H1 (cell line): ENCODE measurements around the gene PNMA8B. TPM values are rescaled to one million over a fixed set of nuclear protein-coding genes. Genes with fewer than 3 reads are reported as not detected.

ENCODE experiments used
- CTCF ChIA-PET: fragments of 300-600 bp; sonication (Branson Sonifier 250); formaldehyde crosslinking; loops from one replicate; lab custom pipeline; 2021; ENCODE audit not compliant: partially characterized antibody; lab: Charles Lee
- POLR2A ChIA-PET: fragments of 300-600 bp; sonication (Branson Sonifier 250); formaldehyde crosslinking; loops from one replicate; lab custom pipeline; 2021; ENCODE audit warnings: inconsistent platforms; ENCODE audit not compliant: partially characterized antibody; lab: Charles Lee
- DNase-seq, 2 experiments: peaks; one replicate each; pipeline versions ENCODE4 v3.0.0 to v3.0.0-alpha.2; 2010 to 2022; ENCODE audit warnings: low spot score in 2 of 2, low read depth in 1 of 2, mixed read lengths in 1 of 2
- FAIRE-seq: peaks from 2 replicates; lab custom pipeline; 2011; peaks lifted over from hg19 to GRCh38; lab: Jason Lieb, UNC
- H2AFZ ChIP-seq: 2 replicates; pipeline ENCODE4 v1.8.1; 2012; ENCODE audit warnings: low read length, inconsistent platforms
- H2AK5ac ChIP-seq: 2 replicates; pipeline ENCODE4 v1.6.1; 2013; ENCODE audit warnings: low read depth, low read length
- H2BK120ac ChIP-seq: replicated peaks from 2 replicates; pipeline ENCODE3; 2013; ENCODE audit warnings: low read depth, low read length, inconsistent platforms
- H2BK12ac ChIP-seq: 2 replicates; pipeline ENCODE4 v1.6.1; 2013; ENCODE audit warnings: low read depth, low read length
- H2BK15ac ChIP-seq: 2 replicates; pipeline ENCODE4 v1.6.1; 2013; ENCODE audit warnings: low read length
- H2BK20ac ChIP-seq: 2 replicates; pipeline ENCODE4 v1.6.1; 2013; ENCODE audit warnings: low read length
- H2BK5ac ChIP-seq: 2 replicates; pipeline ENCODE4 v1.6.1; 2013; ENCODE audit warnings: low read depth, low read length
- H3K14ac ChIP-seq: 2 replicates; pipeline ENCODE4 v1.6.1; 2013; ENCODE audit warnings: inconsistent platforms; ENCODE audit not compliant: insufficient read length
- H3K18ac ChIP-seq: 2 replicates; pipeline ENCODE4 v1.6.1; 2013; ENCODE audit warnings: low read length; ENCODE audit errors: extremely low read depth
- H3K23ac ChIP-seq: 2 replicates; pipeline ENCODE4 v1.6.1; 2013; ENCODE audit warnings: inconsistent platforms; ENCODE audit not compliant: insufficient read length
- H3K23me2 ChIP-seq: 2 replicates; pipeline ENCODE4 v1.6.1; 2013; ENCODE audit warnings: low read depth, low read length
- H3K27ac ChIP-seq: 2 replicates; pipeline ENCODE4 v1.6.1; 2011; ENCODE audit warnings: low read depth, low read length, inconsistent platforms
- H3K27me3 ChIP-seq, 4 experiments: replicated peaks in 1 of 4; 1 replicate in 1 of 4; 2 replicates in 3 of 4; pipeline versions ENCODE4 v1.6.1 to v1.8.1; 2011 to 2013; ENCODE audit warnings: low read length in 3 of 4, mild to moderate bottlenecking in 3 of 4, inconsistent platforms in 2 of 4, mixed read lengths in 2 of 4, moderate library complexity in 1 of 4; ENCODE audit not compliant: control insufficient read depth in 3 of 4, insufficient read depth in 3 of 4; ENCODE audit errors: extremely low read depth in 1 of 4
- H3K36me3 ChIP-seq, 4 experiments: 2 replicates each; pipeline versions ENCODE4 v1.6.1 to v1.8.1; 2011 to 2013; ENCODE audit warnings: mild to moderate bottlenecking in 4 of 4, low read length in 3 of 4, moderate library complexity in 2 of 4, control low read depth in 1 of 4, inconsistent platforms in 1 of 4; ENCODE audit not compliant: insufficient read depth in 4 of 4, control insufficient read depth in 2 of 4
- H3K4ac ChIP-seq: replicated peaks from 2 replicates; pipeline ENCODE3; 2013; ENCODE audit warnings: low read length, low read depth, mixed read lengths, inconsistent platforms; ENCODE audit not compliant: insufficient read length
- H3K4me1 ChIP-seq, 4 experiments: replicated peaks in 1 of 4; 1 replicate in 1 of 4; 2 replicates in 3 of 4; pipeline versions ENCODE4 v1.6.1 to v1.8.1; 2011 to 2013; ENCODE audit warnings: low read length in 3 of 4, inconsistent platforms in 2 of 4, mixed read lengths in 1 of 4; ENCODE audit not compliant: insufficient read depth in 4 of 4, control insufficient read depth in 3 of 4
- H3K4me2 ChIP-seq, 2 experiments: 2 replicates each; pipeline versions ENCODE4 v1.6.1 to v1.8.1; 2011 to 2013; ENCODE audit warnings: low read depth in 2 of 2, low read length in 2 of 2, control low read depth in 1 of 2, inconsistent platforms in 1 of 2, mild to moderate bottlenecking in 1 of 2; ENCODE audit not compliant: insufficient read depth in 1 of 2
- H3K4me3 ChIP-seq, 4 experiments: fragments of 200-600, 300-600 bp in 1 of 4; sonication (generic), shearing (Covaris generic), sonication (Bioruptor Twin) in 1 of 4; 2 replicates each; pipeline versions ENCODE4 v1.5.1 to v1.8.1; 2011 to 2016; ENCODE audit warnings: low read length in 4 of 4, low read depth in 3 of 4, control low read depth in 2 of 4, inconsistent platforms in 2 of 4, mild to moderate bottlenecking in 2 of 4, mixed read lengths in 1 of 4, moderate library complexity in 1 of 4; ENCODE audit not compliant: insufficient read depth in 2 of 4; ENCODE audit errors: extremely low read depth in 1 of 4
- H3K56ac ChIP-seq: replicated peaks from 2 replicates; pipeline ENCODE3; 2013; ENCODE audit warnings: low read depth, mild to moderate bottlenecking, mixed read lengths, low read length, inconsistent platforms; ENCODE audit not compliant: insufficient read length
- H3K79me1 ChIP-seq: 2 replicates; pipeline ENCODE4 v1.6.1; 2013; ENCODE audit warnings: low read depth, low read length, control low read depth
- H3K79me2 ChIP-seq, 2 experiments: 2 replicates each; pipeline versions ENCODE4 v1.6.1 to v1.8.1; 2012 to 2013; ENCODE audit warnings: low read length in 2 of 2, mild to moderate bottlenecking in 2 of 2, inconsistent platforms in 1 of 2; ENCODE audit not compliant: insufficient read depth in 2 of 2, control insufficient read depth in 1 of 2
- H3K9ac ChIP-seq, 4 experiments: replicated peaks in 1 of 4; 1 replicate in 1 of 4; 2 replicates in 3 of 4; pipeline versions ENCODE4 v1.6.1 to v1.8.1; 2011 to 2013; ENCODE audit warnings: low read depth in 3 of 4, low read length in 3 of 4, control low read depth in 2 of 4, mild to moderate bottlenecking in 2 of 4, moderate library complexity in 2 of 4, inconsistent platforms in 1 of 4; ENCODE audit errors: extremely low read depth in 1 of 4
- H3K9me3 ChIP-seq, 2 experiments: 2 replicates each; pipeline versions ENCODE4 v1.6.1 to v1.8.1; 2012 to 2013; ENCODE audit warnings: mild to moderate bottlenecking in 2 of 2, moderate library complexity in 2 of 2, control low read depth in 1 of 2, inconsistent platforms in 1 of 2, low read depth in 1 of 2, low read length in 1 of 2, mixed read lengths in 1 of 2; ENCODE audit not compliant: insufficient read depth in 2 of 2
- H4K20me1 ChIP-seq, 2 experiments: replicated peaks in 1 of 2; 2 replicates each; pipeline versions ENCODE3 to v1.8.1; 2011 to 2013; ENCODE audit warnings: inconsistent platforms in 2 of 2, low read length in 2 of 2, mild to moderate bottlenecking in 1 of 2; ENCODE audit not compliant: insufficient read depth in 2 of 2, control insufficient read depth in 1 of 2
- H4K5ac ChIP-seq: 2 replicates; pipeline ENCODE4 v1.6.1; 2013; ENCODE audit warnings: low read length, low read depth, mixed read lengths, inconsistent platforms; ENCODE audit not compliant: insufficient read length
- H4K8ac ChIP-seq: 2 replicates; pipeline ENCODE4 v1.8.0; 2013; ENCODE audit warnings: mild to moderate bottlenecking, moderate library complexity, low read length, inconsistent platforms; ENCODE audit not compliant: insufficient read depth; ENCODE audit errors: extremely low read depth
- H4K91ac ChIP-seq: replicated peaks from 2 replicates; pipeline ENCODE3; 2013; ENCODE audit warnings: low read length, mixed read lengths, inconsistent platforms; ENCODE audit not compliant: insufficient read length
- ASH2L ChIP-seq: fragments of 200-600, 300-600 bp; sonication (generic); IDR thresholded peaks from one replicate; pipeline ENCODE4 v1.7.1; 2017; ENCODE audit warnings: low read length
- CHD2 ChIP-seq: IDR thresholded peaks from 2 replicates; pipeline ENCODE4 v1.6.1; 2012; ENCODE audit warnings: low read length, improper control_type of control experiment
- CREB1 ChIP-seq: IDR thresholded peaks from 2 replicates; pipeline ENCODE4 v1.6.1; 2012; ENCODE audit warnings: inconsistent platforms
- JUND ChIP-seq: IDR thresholded peaks from 2 replicates; pipeline ENCODE4 v1.6.1; 2011; ENCODE audit warnings: mild to moderate bottlenecking, improper control_type of control experiment, low read length
- MAFK ChIP-seq: IDR thresholded peaks from 2 replicates; pipeline ENCODE4 v1.6.1; 2012; ENCODE audit warnings: low read depth, mild to moderate bottlenecking, improper control_type of control experiment, low read length
- RXRA ChIP-seq: IDR thresholded peaks from 2 replicates; pipeline ENCODE4 v1.6.1; 2011; ENCODE audit warnings: low read depth, mild to moderate bottlenecking, low read length, moderate library complexity; ENCODE audit not compliant: insufficient read depth
- SP4 ChIP-seq: IDR thresholded peaks from 2 replicates; pipeline ENCODE4 v1.6.1; 2012; ENCODE audit warnings: low read length, inconsistent platforms
- SRF ChIP-seq: IDR thresholded peaks from 2 replicates; pipeline ENCODE4 v1.6.1; 2011; ENCODE audit warnings: mild to moderate bottlenecking, low read depth, low read length, moderate library complexity
- WGBS, 2 experiments: shearing (Covaris generic) in 1 of 2; methylation state at CpG; one replicate each; pipeline versions ENCODE4 v1.1.6 to v1.1.7; 2013 to 2015; ENCODE audit warnings: low lambda C conversion rate in 2 of 2, mixed read lengths in 2 of 2, inconsistent platforms in 1 of 2, low coverage in 1 of 2, missing lambda C conversion rate in 1 of 2; ENCODE audit not compliant: insufficient replicate concordance in 2 of 2, insufficient coverage in 1 of 2, insufficient read length in 1 of 2; ENCODE audit errors: extremely low coverage in 1 of 2, missing lambda C conversion rate in 1 of 2; 5-methylcytosine and 5-hydroxymethylcytosine counted together
- polyA plus RNA-seq, 7 experiments: library from polyadenylated mRNA; depleted of rRNA in 3 of 7; stranded (reverse) in 5 of 7; unstranded in 2 of 7; fragments of >200 nt in 5 of 7; fragments of 200-250 nt in 2 of 7; gene quantifications; 1 replicate in 5 of 7; 2 replicates in 1 of 7; 4 replicates in 1 of 7; pipeline versions ENCODE4 v1.2.1 to v1.2.3, GENCODE V29; 2011 to 2013; ENCODE audit warnings: missing spikeins in 2 of 7, mixed read lengths in 2 of 7
- total RNA-seq: library from RNA; stranded (reverse); fragmentation: NEBNext Ultra II Directional; extraction: Animal tissue kit (Norgen Biotek cat#: 25700); gene quantifications from 2 replicates; pipeline ENCODE4 v1.2.1, GENCODE V29; 2021
- TF ChIP-seq, protein P1 (sequence below): IDR thresholded peaks from 2 replicates; pipeline ENCODE4 v1.6.1; 2012; ENCODE audit warnings: inconsistent platforms
- TF ChIP-seq, protein P2 (sequence below): IDR thresholded peaks from 2 replicates; pipeline ENCODE4 v1.6.1; 2011; ENCODE audit warnings: low read length, improper control_type of control experiment

Gene PNMA8B
- total and polyA plus RNA-seq, 2 of the 8 experiments (the other 6 are each of a cell fraction or from before 2014, with no cell fraction given), result 0.48 to 1.4 TPM

DNA sequence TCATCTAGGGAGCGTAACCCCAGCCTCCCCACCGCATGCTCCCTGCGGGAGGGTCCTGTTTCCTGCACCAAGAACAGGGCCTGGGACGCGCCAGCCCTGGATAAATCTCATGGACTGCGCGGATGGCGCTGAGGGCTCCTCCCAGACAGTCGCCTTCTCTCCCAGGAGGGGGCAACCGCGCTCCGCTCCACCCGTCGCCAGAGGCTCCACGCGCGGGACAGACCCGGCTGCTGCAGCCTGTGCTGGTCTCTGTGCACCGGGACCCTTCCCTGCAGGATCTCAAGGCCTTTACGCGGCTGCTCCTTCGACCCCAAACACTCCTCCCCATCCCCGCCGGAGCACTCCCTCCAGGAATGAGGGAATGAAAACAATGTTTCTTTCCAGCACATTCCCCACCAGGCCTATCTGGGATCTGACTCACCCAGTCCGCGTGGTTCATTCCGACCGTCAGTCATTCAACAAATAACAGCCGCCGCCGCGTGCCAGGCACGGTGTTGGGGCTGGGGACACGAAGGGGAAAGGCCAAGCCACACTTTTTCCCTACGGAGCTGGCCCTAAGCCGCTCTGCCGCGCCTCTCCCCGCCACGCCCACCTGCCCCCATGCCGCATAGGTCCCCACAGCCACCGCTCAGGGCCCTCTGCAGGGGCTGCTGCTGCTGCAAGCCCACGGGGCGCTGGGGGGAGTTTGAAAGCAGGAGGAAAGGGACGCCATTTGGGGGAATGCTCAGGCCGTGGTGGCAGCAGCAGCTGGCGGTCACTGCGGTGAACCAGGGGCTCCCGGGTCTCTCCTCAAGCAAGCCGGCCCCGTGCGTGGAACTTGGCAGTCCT lies 6.0 kb downstream of the PNMA8B start:
- Histone ChIP-seq H4K91ac (no peak overlapping the region), H3K27me3 (peaks cover 29 to 82% (median 69%) of the 10 kb centered on the region in 4 experiments), H3K79me2 (no peaks in the 10 kb centered on the region), H3K23ac (no peak overlapping the region), H3K14ac (no peak overlapping the region), H3K56ac (no peak overlapping the region), H3K18ac (0 out of 2 replicates have a peak overlapping the region, but pooled peaks have one; percentile 13), H3K4me3 (peak overlapping the region; percentile 21 to 54 (median 36)), H2BK12ac (0 out of 2 replicates have a peak overlapping the region, but pooled peaks have one; percentile 50), H2BK20ac (0 out of 2 replicates have a peak overlapping the region, but pooled peaks have one; percentile 32), H3K9ac (no peak overlapping the region; a peak in 1 of 7 replicates), H4K8ac (peak overlapping the region; percentile 75), H3K4ac (no peak overlapping the region), H2BK120ac (no peak overlapping the region), H2BK5ac (0 out of 2 replicates have a peak overlapping the region, but pooled peaks have one; percentile 16), H3K79me1 (no peaks in the 10 kb centered on the region), H2AFZ (peak overlapping the region; percentile 61; the same call in 1 of the 2 replicates), H3K36me3 (no peaks in the 10 kb centered on the region), H4K5ac (no peak overlapping the region), H3K23me2 (peaks cover 9% of the 10 kb centered on the region; the same call in 1 of the 2 replicates), H3K27ac (no peak overlapping the region), H4K20me1 (peaks cover 3 to 8% of the 10 kb centered on the region in 2 experiments), H2AK5ac (no peak overlapping the region), H3K4me1 (peaks cover 0 to 31% (median 21%) of the 10 kb centered on the region in 4 experiments; a peak in 6 of 7 replicates), H2BK15ac (no peak overlapping the region; the same call in 1 of the 2 replicates), H3K9me3 (no peaks in the 10 kb centered on the region), H3K4me2 (peak overlapping the region; percentile 53 to 70)
- ChIA-PET POLR2A (interaction anchor here (0.8 to 2.7 kb wide), 6 partner anchors 75 to 114 kb away, joined by 3 to 6 read pairs (median 3); partner anchors contain the start of gene CCDC8), CTCF (interaction anchor here (0.9 to 6.7 kb wide), 15 partner anchors 12 to 772 kb away, joined by 3 to 254 read pairs (median 4); partner anchors contain the start of genes CCDC8 and PNMA8A)
- WGBS, 2 experiments, result 17% methylated on average over 51 of the region's 52 CpGs; no CpG with 5 or more reads in 1 of the 2 experiments
- FAIRE-seq (no peak), DNase-seq (peak in 1 of 2 experiments; percentile 74)
- TF ChIP-seq CREB1 (no peak; the same call in 1 of the 2 replicates), MAFK (no peak), CHD2 (no peak), SP4 (no peak), SRF (no peak), RXRA (no peak), ASH2L (peak; percentile 28), JUND (no peak)
- TF ChIP-seq, protein P1, sequence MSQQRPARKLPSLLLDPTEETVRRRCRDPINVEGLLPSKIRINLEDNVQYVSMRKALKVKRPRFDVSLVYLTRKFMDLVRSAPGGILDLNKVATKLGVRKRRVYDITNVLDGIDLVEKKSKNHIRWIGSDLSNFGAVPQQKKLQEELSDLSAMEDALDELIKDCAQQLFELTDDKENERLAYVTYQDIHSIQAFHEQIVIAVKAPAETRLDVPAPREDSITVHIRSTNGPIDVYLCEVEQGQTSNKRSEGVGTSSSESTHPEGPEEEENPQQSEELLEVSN, result peak; percentile 73
- TF ChIP-seq, protein P2, sequence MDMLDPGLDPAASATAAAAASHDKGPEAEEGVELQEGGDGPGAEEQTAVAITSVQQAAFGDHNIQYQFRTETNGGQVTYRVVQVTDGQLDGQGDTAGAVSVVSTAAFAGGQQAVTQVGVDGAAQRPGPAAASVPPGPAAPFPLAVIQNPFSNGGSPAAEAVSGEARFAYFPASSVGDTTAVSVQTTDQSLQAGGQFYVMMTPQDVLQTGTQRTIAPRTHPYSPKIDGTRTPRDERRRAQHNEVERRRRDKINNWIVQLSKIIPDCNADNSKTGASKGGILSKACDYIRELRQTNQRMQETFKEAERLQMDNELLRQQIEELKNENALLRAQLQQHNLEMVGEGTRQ, result no peak
